GM19467 (cell line): ENCODE results near the gene MPST.
"Not testable (repeated sequence)": the region's sequence is repeated elsewhere in the genome, so short reads cannot be mapped to it uniquely, and the experiment has no call there.

Experiments used
- ATAC-seq: cut with Tn5 transposase; IDR thresholded peaks from one replicate; pipeline ENCODE4 v1.9.1; 2021; ENCODE audit warnings: mild to moderate bottlenecking, moderate library complexity; ENCODE audit not compliant: unreplicated experiment

MPST gene

GRCh38 chr22:37059876-37060449, 40.4 kb downstream of the MPST start:
- no peak for ATAC-seq

DNA sequence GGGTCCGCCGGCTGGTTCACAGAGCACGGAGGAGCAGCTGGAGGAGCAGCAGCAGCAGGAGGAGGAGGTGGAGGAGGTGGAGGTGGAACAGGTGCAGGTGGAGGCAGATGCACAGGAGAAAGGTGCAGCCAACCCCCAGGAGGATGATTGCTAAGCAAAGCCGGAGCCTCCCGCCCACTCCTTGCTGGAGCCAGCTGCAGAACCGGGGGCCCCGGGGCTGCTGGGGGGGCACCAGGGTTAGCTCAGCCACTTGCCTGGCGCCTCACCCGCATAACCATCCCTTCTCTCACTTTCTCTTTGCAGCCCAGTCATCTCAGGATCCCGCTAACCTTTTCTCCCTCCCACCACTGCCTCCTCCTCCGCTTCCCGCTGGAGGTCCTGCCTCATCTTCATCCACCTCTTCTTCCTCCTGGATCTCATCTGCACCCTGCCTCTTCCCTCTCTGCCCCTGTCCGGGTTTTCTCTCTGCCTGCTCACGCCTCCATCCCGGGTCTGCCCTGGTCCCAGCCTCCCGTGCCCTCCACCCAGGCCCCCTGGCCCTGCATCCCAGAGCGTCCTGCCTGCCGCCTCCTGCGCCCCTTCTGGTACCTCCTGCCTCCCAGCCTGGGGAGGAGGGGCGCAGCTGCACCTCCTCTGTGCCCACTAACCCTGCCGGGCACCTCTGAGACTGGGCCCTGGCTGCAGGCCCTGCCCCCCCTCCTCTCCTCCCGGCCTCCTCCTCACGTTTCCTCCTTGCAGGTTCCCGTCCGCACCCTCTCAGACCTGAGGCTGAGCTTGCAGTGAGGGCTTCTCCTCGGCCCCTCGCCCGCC, 41.5 kb downstream of the MPST start:
- ATAC-seq: no peak

DNA sequence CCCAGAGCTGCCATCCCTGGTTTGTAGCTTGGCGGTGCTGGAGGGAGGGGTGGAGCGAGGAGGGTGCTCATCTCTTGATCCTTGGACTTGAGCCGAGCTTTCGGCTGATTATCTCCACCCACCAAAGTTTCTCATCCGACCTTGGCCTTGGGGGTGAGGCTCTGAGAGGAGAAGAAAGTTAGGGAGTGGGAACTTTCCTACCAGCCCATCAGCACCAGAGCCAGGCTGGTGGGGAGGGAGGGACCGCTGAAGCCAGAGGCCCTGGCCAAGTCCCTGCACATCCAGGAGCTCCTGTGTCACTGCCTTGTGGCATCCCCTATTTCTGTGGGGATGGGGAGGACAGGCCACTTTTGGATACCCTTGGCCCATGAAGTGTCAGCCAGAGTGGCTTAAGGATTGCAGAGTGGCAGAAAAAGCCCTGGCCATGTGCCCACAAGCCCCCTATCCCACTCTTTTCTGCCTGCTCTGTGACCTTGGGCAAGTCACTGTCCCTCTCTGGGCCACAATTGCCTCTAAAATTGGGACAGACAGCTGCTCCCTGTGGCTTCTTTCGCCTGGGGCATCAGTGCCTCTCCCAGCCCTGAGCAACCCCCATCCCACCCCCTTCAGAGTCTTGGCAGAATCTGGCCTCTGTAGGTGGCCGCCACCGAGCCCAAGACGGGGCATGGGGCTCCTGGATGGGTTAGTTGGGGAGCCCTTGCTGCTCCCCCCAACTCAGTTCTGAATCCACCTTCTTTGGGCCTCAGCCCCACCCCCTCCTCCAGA, 42.3 kb downstream of the MPST start:
- ATAC-seq: no peak

GRCh38 chr22:37062376-37062675, 42.8 kb downstream of the MPST start:
- no peak for ATAC-seq

DNA sequence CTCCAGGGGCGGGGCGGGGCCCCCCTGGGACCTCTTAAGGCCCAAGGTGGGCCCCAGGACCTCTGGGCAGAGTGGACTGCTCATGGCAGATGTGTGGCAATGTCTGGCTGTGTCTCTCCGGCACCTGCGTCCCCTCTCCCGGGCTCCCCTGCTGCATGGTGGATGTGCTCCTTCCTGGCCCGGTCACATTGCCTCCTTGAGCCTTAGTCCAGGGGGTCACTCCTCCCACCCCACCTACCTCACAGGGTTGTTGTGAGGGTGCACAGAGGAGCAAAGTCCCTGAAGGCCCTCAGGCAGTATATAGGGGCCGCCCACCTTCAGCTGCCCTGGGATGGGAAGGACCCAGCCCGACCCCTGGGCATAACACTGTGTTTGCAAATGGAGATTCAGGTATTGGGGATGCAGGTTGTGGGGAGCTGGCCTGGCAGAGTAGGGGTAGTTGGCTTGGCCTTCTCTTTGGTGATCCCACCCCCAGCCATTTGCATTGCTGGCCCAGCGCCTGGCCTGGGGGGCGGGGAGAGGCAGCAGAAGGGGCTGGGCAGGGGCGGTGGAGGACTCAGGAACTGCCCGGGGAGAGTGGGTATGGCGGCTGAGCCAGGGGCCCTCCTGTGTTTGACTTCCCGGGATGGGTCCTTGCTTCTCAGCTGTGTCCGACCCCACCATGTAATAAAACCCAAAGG, 43.3 kb downstream of the MPST start:
- ATAC-seq: no peak

GRCh38 chr22:37063431-37064420, 44.2 kb downstream of the MPST start:
- no peak for ATAC-seq

DNA sequence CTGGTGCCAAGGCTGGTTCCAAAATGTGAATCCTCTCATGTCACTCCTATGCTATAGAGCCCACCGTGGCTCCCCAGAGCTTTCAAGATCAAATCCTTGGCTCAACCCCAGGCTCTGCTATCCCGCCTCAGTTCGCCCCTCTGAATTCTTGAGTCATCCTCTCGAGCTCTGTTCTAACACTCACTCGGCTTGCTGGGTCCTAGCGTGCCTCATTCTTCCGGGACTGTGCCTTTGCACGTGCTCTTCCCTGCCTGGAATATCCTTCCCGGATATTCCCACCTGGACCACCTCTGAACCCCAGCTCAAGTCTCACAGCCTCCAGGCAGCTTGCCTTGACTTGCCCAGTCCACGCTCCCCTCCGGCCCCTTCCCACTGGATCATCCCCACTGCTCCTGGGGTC, 45.0 kb downstream of the MPST start:
- ATAC-seq: no peak

DNA sequence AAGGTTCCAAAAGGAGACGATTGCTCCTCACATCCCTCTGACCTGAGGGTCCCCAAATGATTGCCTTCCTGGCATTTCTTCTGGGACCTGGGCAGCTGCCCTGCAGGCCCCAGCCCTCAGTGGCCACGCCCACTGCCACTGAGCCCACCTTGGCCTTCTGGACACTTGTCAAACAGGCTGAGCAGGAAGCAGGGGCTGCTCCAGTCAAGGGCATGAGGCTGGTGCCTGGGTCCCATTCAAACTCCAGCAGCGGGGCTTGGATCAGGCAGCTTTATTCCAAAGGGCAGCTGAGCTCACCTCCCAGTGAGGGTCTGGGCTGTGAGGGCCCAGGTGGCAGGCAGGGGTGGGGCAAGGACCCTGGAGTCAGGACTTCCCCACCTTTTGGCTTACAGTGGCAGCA, 45.6 kb downstream of the MPST start:
- no peak for ATAC-seq

DNA sequence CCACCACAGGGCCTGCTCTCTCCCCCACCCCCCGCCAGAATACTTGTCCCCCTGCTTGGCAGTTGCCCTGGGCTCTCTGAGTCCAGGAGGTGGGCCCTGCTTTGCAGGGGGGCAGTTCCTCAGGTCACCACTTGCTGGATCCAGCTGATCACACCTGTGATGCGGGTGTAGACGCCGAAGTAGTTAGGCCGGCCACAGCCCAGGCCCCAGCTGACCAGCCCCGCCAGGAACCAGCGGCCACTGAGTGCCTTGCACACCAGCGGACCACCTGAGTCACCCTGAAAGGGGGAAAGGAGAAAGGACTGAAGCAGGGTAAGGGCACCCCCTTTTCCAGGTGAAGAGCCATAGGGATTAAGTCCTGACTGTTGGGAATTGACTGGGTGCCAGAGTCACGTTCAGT, 46.4 kb downstream of the MPST start:
- ATAC-seq: no peak

- no peak for ATAC-seq
These were observed 47.9 kb downstream of the MPST start for GRCh38 chr22:37067428-37067827.

GRCh38 chr22:37068859-37069258, 49.3 kb downstream of the MPST start:
- no peak for ATAC-seq

DNA sequence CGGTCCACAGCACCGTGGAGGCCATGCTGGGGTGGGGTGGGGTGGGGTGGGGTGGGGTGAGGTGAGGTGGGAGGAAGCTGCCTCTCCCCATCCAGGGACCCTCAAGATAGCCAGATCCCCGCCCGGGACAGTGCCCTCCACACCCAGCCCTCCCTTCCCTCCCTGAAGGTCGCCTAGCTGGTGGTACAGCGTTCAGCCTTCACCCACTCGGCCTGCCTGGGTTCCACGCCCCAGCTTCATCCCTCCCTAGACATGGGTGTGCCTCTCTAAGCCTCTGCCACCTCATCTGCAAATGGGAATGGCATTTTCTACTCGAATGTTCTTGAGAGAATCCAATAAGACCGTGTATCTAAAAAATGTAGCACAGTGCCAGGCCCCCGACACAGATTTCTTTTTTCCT, 49.8 kb downstream of the MPST start:
- ATAC-seq: no peak

- ATAC-seq: no peak
These were observed 50.2 kb downstream of the MPST start for GRCh38 chr22:37069719-37070118.

DNA sequence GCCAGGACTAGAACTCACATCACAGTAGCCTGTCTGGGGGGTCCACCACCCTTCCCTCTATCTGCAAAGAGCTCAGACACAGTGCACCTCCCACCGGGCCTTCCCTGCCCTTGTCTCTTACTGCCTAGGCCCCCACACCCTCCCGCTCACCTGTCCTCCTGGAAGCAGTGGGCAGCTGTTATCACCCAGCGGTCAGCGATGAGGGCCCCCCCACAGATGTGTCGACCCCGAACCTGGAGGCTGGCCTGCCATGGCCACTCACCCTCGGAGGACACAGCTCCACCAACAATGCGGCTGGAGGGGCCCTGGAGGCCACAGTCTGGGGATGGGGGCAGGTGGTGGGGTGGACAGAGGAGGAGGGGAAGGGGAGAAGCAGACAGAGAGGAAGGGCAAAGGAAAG, 50.8 kb downstream of the MPST start:
- no peak for ATAC-seq

GRCh38 chr22:37070744-37071143, 51.2 kb downstream of the MPST start:
- no peak for ATAC-seq

GRCh38 chr22:37071850-37072592, 52.5 kb downstream of the MPST start:
- ATAC-seq: not testable (repeated sequence)

GRCh38 chr22:37072673-37073072, 53.1 kb downstream of the MPST start:
- ATAC-seq: no peak

DNA sequence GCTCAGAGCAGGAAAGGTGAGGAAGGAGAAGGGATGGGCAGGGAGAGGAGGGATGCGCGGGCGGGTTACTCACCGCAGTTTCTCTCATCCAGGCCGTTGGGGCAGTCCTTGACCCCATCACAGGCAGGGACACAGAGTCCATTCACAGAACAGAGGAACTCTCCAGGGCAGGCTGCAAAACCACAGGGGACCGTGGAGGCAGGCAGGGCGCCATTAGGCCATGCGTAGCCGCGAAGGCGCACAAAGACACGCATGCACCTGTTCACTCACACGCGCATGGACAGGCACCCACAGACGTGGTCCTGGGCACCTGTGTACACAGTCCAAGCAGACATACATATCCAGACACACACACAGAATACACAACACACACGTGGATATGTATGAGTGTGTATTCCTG, 55.0 kb downstream of the MPST start:
- no peak for ATAC-seq

DNA sequence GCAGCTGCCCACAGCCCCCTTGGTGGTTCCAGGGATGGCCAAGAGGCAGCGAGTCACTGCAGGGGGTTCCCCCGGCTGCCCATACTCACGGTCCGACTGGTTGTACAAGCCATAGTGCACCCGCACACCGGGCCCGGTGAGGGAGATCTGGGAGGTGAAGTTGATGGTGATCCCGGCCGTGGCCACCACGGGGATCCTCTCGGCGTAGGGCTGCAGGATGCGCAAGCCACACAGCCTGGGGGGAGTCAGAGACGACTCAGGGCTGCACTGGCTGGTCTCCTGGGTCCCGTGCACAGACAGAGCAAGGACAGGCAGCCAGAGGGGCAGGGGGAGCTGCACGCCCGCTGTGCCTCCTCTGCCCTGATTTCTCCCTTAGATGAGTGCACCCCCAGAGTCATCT, 55.5 kb downstream of the MPST start:
- no peak for ATAC-seq
